ENCODE data around the gene METAP2. TPM values are rescaled to one million over a fixed set of nuclear protein-coding genes. Genes with fewer than 3 reads are reported as not detected.

The METAP2 gene
- total and polyA plus RNA-seq, 2 donors (not counting 3 experiments of a cell fraction or from before 2014, with no cell fraction given): 28.5 to 105 TPM

DNA sequence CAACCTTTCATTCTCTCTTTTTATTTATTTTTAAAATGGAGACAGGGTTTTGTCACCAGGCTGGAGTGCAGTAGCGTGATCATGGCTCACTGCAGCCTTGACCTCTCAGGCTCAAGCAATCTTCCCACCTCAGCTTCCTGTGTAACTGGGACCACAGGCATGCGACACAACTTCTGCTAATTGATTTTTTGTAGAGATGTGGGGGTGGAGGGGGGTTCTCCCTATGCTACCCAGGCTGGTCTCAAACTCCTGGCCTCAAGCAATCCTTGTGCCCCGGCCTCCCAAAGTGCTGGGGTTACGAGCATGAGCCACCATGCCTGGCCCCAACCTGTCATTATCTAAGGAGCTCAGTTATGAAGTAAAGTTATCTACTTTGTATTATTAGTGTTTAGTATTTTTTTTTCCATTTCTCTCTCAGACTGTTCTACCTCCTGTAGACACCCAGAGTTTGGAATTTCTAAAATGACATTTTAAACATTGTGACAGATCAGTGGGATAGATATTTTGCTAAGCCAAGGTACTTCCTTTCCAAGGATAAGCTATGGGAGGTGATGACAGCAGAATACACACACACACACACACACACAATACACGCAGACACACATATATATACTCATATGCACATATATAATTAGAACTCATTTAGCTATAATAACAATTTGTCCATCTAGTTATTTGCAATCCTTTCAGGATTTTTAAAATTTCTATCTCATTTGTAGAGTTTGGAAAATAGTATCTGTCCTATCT is 79.4 kb downstream of the METAP2 start:
- peaks cover 2% of the 10 kb centered on the region for H3K9me3 ChIP-seq (replicated peaks; ENCODE audit: control insufficient read depth, insufficient read depth, low read length)
- POLR2A ChIA-PET: no interaction called here
- no peaks in the 10 kb centered on the region for H3K79me2 ChIP-seq (ENCODE audit: control insufficient read depth, insufficient read depth, low read length)
- FAIRE-seq: no peak
- no peaks in the 10 kb centered on the region for H3K36me3 ChIP-seq (ENCODE audit: control insufficient read depth in 2 of 2, extremely low read depth in 1 of 2, insufficient read depth in 2 of 2, low read length in 2 of 2)
- H4K20me1 ChIP-seq (replicated peaks; ENCODE audit: control insufficient read depth, extremely low read depth, insufficient read depth, low read length): no peaks in the 10 kb centered on the region
- H3K27me3 ChIP-seq (ENCODE audit: control insufficient read depth in 2 of 2, insufficient read depth in 2 of 2, low read length in 2 of 2): peaks cover 7 to 9% of the 10 kb centered on the region in 2 experiments
- no peak overlapping the region for H3K4me2 ChIP-seq (ENCODE audit: insufficient read depth, low read length)
- H2AFZ ChIP-seq (ENCODE audit: low read depth, low read length): no peak overlapping the region
- dilution Hi-C loops (cut with MboI; ENCODE audit: extremely low pct_ligation_motif_present, low sequenced_read_pairs): no loop called here
- no peaks in the 10 kb centered on the region for H3K9me1 ChIP-seq (replicated peaks; ENCODE audit: control insufficient read depth, extremely low read depth, insufficient read depth, low read length)
- TF ChIP-seq GATA2 (IDR thresholded peaks at IDR 0.05; ENCODE audit: insufficient read depth, insufficient read length, low read depth, low read length) (no peak), JUN (IDR thresholded peaks at IDR 0.05; ENCODE audit: borderline replicate concordance, insufficient read depth, insufficient read length, low read depth) (no peak), POLR2AphosphoS5 (IDR thresholded peaks at IDR 0.05; ENCODE audit: insufficient read depth, low read depth, low read length) (no peak), POLR2A (IDR thresholded peaks at IDR 0.05; ENCODE audit: low read depth, low read length) (no peak), MYC (IDR thresholded peaks at IDR 0.05; ENCODE audit: low read depth, low read length) (no peak), EZH2 (IDR thresholded peaks at IDR 0.05; ENCODE audit: borderline replicate concordance, low read depth, low read length, severe bottlenecking) (no peak), FOS (IDR thresholded peaks at IDR 0.05; ENCODE audit: borderline replicate concordance, insufficient read depth, low read length) (no peak)
- TF ChIP-seq, protein P1, sequence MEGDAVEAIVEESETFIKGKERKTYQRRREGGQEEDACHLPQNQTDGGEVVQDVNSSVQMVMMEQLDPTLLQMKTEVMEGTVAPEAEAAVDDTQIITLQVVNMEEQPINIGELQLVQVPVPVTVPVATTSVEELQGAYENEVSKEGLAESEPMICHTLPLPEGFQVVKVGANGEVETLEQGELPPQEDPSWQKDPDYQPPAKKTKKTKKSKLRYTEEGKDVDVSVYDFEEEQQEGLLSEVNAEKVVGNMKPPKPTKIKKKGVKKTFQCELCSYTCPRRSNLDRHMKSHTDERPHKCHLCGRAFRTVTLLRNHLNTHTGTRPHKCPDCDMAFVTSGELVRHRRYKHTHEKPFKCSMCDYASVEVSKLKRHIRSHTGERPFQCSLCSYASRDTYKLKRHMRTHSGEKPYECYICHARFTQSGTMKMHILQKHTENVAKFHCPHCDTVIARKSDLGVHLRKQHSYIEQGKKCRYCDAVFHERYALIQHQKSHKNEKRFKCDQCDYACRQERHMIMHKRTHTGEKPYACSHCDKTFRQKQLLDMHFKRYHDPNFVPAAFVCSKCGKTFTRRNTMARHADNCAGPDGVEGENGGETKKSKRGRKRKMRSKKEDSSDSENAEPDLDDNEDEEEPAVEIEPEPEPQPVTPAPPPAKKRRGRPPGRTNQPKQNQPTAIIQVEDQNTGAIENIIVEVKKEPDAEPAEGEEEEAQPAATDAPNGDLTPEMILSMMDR (IDR thresholded peaks at IDR 0.05; ENCODE audit: extremely low read depth in 1 of 2, insufficient read depth in 1 of 2, low read depth in 1 of 2, low read length in 2 of 2): no peak
- TF ChIP-seq, protein P2, sequence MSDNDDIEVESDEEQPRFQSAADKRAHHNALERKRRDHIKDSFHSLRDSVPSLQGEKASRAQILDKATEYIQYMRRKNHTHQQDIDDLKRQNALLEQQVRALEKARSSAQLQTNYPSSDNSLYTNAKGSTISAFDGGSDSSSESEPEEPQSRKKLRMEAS (IDR thresholded peaks at IDR 0.05; ENCODE audit: insufficient read depth, insufficient read length): no peak
- intact Hi-C loops (cut with micrococcal nuclease): no loop called here
- H3K4me1 ChIP-seq (ENCODE audit: control insufficient read depth, extremely low read depth, insufficient read depth, low read length): peaks cover 5% of the 10 kb centered on the region
- no peak for DNase-seq (ENCODE audit: low read depth, low spot score)
- CTCF ChIA-PET: interaction anchor here (0.9 to 3.3 kb wide), 3 partner anchors 19 to 34 kb away, joined by 3 to 20 read pairs (median 14); no protein-coding TSS in a partner anchor
- no TSS peak for BruUV-seq (replicated peaks)
- no peak overlapping the region for H3K27ac ChIP-seq (ENCODE audit: insufficient read depth, low read depth, low read length)
- no peak overlapping the region for H3K9ac ChIP-seq (replicated peaks; ENCODE audit: extremely low read depth, insufficient read depth, low read length)
- no peak overlapping the region for H3K4me3 ChIP-seq (replicated peaks in 1 of 3; ENCODE audit: insufficient read depth in 1 of 3, low read depth in 1 of 3, low read length in 3 of 3)

All from endothelial cell of umbilical vein (primary cell).